K562 (cell line): ENCODE data around the gene EIF5A2. TPM values are rescaled to one million over a fixed set of nuclear protein-coding genes. Genes with fewer than 3 reads are reported as not detected.

Experiments
- BCLAF1 ChIP-seq, 2 experiments: fragments of 450-650 bp in 1 of 2; IDR thresholded peaks; 2 replicates each; pipeline ENCODE4 v1.6.1; 2011 to 2017; ENCODE audit warnings: low read depth in 2 of 2, antibody characterized with exemption in 1 of 2, borderline replicate concordance in 1 of 2, low read length in 1 of 2, mild to moderate bottlenecking in 1 of 2, mixed read lengths in 1 of 2; ENCODE audit not compliant: control insufficient read depth in 1 of 2
- CLOCK ChIP-seq: fragments of 250-450 bp; sonication (Bioruptor Pico); IDR thresholded peaks from 2 replicates; pipeline ENCODE4 v1.4.0; 2020; ENCODE audit warnings: mild to moderate bottlenecking, moderate library complexity, borderline replicate concordance
- GABPB1 ChIP-seq: sonication (generic); formaldehyde crosslinking; IDR thresholded peaks from 2 replicates; pipeline ENCODE4 v1.8.0; 2022; ENCODE audit warnings: mild to moderate bottlenecking, missing genetic modification reagents
- GABPB2 ChIP-seq: fragments of 250-450 bp; sonication (Bioruptor Pico); conservative IDR thresholded peaks from 2 replicates; pipeline ENCODE4 v1.5.1; 2021; ENCODE audit warnings: mild to moderate bottlenecking
- PHF20 ChIP-seq: fragments of 450-650 bp; IDR thresholded peaks from 2 replicates; pipeline ENCODE4 v1.6.1; 2018; ENCODE audit not compliant: partially characterized antibody
- TRIM25 ChIP-seq: fragments of 450-650 bp; IDR thresholded peaks from 2 replicates; pipeline ENCODE4 v1.7.0; 2016; ENCODE audit warnings: borderline replicate concordance
- ZBTB2 ChIP-seq: fragments of 450-650 bp; IDR thresholded peaks from 2 replicates; pipeline ENCODE4 v1.6.1; 2016; ENCODE audit warnings: antibody characterized with exemption
- ZNF232 ChIP-seq: sonication (generic); formaldehyde crosslinking; IDR thresholded peaks from 2 replicates; pipeline ENCODE4 v1.8.0; 2022; ENCODE audit warnings: mild to moderate bottlenecking, missing genetic modification reagents
- polyA plus RNA-seq, 8 experiments: library from polyadenylated mRNA; depleted of rRNA in 4 of 8; stranded (reverse) in 5 of 8; unstranded in 3 of 8; fragments of >200 nt; fragmentation: Nextera tagmentation in 2 of 8; fragmentation: Illumina TruSeq in 1 of 8; extraction: Ambion mirVana in 2 of 8; extraction: Trizol in 1 of 8; gene quantifications; 2 replicates each; pipeline versions ENCODE4 v1.2.1 to v1.2.3, GENCODE V29; 2011 to 2014; ENCODE audit warnings: inconsistent platforms in 1 of 8, missing spikeins in 1 of 8
- total RNA-seq, 7 experiments: library from RNA; depleted of rRNA in 6 of 7; stranded (reverse); fragments of >200 nt in 6 of 7; fragmentation: Illumina TruSeq in 2 of 7; extraction: Trizol in 2 of 7; gene quantifications; 2 replicates each; pipeline versions ENCODE4 v1.2.1 to v1.2.3, GENCODE V29; 2011 to 2021; ENCODE audit warnings: low replicate concordance in 1 of 7
- TF ChIP-seq, protein P1 (sequence below): fragments of 450-650 bp; IDR thresholded peaks from 2 replicates; pipeline ENCODE4 v1.6.1; 2017; ENCODE audit warnings: antibody characterized with exemption, mild to moderate bottlenecking

EIF5A2 gene
- total and polyA plus RNA-seq, 9 of the 15 experiments (the other 6 are each of a cell fraction or from before 2014, with no cell fraction given) = 3.9 to 18.3 (median 15.9) TPM

GRCh38 chr3:170869645-170870593 is 38.5 kb downstream of the EIF5A2 start, which contains the start of gene RPL22L1 (continued):
- TF ChIP-seq BCLAF1 (IDR thresholded peaks at IDR 0.05; ENCODE audit: borderline replicate concordance in 1 of 2, control insufficient read depth in 1 of 2, low read depth in 2 of 2, low read length in 1 of 2) (0 out of 4 replicates have a peak, but pooled peaks of 1 of the 2 experiments have one; percentile 43), CLOCK (no peak), ZNF232 (CRISPR knock-in tag) (peak; percentile 85), ZBTB2 (peak; percentile 93), TRIM25 (peak; percentile 80; the same call in 1 of the 2 replicates), GABPB2 (CRISPR knock-in tag) (no peak), PHF20 (peak; percentile 55), GABPB1 (CRISPR knock-in tag) (peak; percentile 50)
- TF ChIP-seq, protein P1, sequence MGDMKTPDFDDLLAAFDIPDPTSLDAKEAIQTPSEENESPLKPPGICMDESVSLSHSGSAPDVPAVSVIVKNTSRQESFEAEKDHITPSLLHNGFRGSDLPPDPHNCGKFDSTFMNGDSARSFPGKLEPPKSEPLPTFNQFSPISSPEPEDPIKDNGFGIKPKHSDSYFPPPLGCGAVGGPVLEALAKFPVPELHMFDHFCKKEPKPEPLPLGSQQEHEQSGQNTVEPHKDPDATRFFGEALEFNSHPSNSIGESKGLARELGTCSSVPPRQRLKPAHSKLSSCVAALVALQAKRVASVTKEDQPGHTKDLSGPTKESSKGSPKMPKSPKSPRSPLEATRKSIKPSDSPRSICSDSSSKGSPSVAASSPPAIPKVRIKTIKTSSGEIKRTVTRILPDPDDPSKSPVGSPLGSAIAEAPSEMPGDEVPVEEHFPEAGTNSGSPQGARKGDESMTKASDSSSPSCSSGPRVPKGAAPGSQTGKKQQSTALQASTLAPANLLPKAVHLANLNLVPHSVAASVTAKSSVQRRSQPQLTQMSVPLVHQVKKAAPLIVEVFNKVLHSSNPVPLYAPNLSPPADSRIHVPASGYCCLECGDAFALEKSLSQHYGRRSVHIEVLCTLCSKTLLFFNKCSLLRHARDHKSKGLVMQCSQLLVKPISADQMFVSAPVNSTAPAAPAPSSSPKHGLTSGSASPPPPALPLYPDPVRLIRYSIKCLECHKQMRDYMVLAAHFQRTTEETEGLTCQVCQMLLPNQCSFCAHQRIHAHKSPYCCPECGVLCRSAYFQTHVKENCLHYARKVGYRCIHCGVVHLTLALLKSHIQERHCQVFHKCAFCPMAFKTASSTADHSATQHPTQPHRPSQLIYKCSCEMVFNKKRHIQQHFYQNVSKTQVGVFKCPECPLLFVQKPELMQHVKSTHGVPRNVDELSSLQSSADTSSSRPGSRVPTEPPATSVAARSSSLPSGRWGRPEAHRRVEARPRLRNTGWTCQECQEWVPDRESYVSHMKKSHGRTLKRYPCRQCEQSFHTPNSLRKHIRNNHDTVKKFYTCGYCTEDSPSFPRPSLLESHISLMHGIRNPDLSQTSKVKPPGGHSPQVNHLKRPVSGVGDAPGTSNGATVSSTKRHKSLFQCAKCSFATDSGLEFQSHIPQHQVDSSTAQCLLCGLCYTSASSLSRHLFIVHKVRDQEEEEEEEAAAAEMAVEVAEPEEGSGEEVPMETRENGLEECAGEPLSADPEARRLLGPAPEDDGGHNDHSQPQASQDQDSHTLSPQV = 0 out of 2 replicates have a peak, but pooled peaks have one; percentile 15
